Hematopoietic multipotent progenitor cell treated with erythropoietin and hydrocortisone succinate and interleukin-3 and kit ligand, for 8 days (in vitro differentiated cells): ENCODE results near the gene TSPAN18.

Experiments
- DNase-seq: peaks from one replicate; pipeline ENCODE4 v3.0.0-alpha.2; 2015

TSPAN18 gene

GRCh38 chr11:44969651-44970252, 243.0 kb downstream of the TSPAN18 start:
- no peak for DNase-seq

- no peak for DNase-seq
Observed at GRCh38 chr11:44970293-44970692, 243.5 kb downstream of the TSPAN18 start.

- DNase-seq, result peak; percentile 76
Observed at GRCh38 chr11:44971185-44971584, 244.4 kb downstream of the TSPAN18 start.

GRCh38 chr11:44972746-44973435, 246.1 kb downstream of the TSPAN18 start:
- no peak for DNase-seq

- DNase-seq, result no peak
Observed at GRCh38 chr11:44973632-44974401, 247.1 kb downstream of the TSPAN18 start.

GRCh38 chr11:44974402-44975000, 247.7 kb downstream of the TSPAN18 start:
- no peak for DNase-seq

GRCh38 chr11:44976576-44976975, 249.8 kb downstream of the TSPAN18 start:
- DNase-seq, result no peak

GRCh38 chr11:44977493-44977984, 250.8 kb downstream of the TSPAN18 start:
- DNase-seq, result peak; percentile 10

- no peak for DNase-seq
Observed at GRCh38 chr11:44978274-44978960, 251.7 kb downstream of the TSPAN18 start.

- no peak for DNase-seq
Observed at GRCh38 chr11:44978961-44979331, 252.2 kb downstream of the TSPAN18 start.

- no peak for DNase-seq
Observed at GRCh38 chr11:44979543-44980399, 253.0 kb downstream of the TSPAN18 start.

GRCh38 chr11:44980533-44981427, 254.0 kb downstream of the TSPAN18 start:
- DNase-seq, result no peak
